ENCODE results near the gene ENO1. TPM values are rescaled to one million over a fixed set of nuclear protein-coding genes. Genes with fewer than 3 reads are reported as not detected.

The ENO1 gene
- total RNA-seq, 1 experiment from 2014 or later = 2,334 TPM

GRCh38 chr1:8814865-8815264 is 63.6 kb downstream of the ENO1 start:
- intact Hi-C loops (cut with micrococcal nuclease) = no loop called here
- ChIA-PET POLR2A (no interaction called here), RAD21 (ENCODE audit: low non-redundant PET in 1 of 2, low total read pairs in 2 of 2, uncharacterized antibody in 2 of 2, unreplicated experiment in 2 of 2) (interaction anchor here (1.2 to 1.8 kb wide), 2 partner anchors 34 kb away, joined by 3 to 8 read pairs; no protein-coding TSS in a partner anchor), CTCF (interaction anchor here (1.0 to 1.9 kb wide), 3 partner anchors 9 to 49 kb away, joined by 3 to 14 read pairs (median 10); no protein-coding TSS in a partner anchor)
- ATAC-seq (no peak), DNase-seq (ENCODE audit: low read depth, low spot score) (no peak)
- Histone ChIP-seq H3K27ac (ENCODE audit: low read depth, low read length) (no peak overlapping the region), H3K9me3 (ENCODE audit: control insufficient read depth in 1 of 2, insufficient read depth in 1 of 2, low read depth in 1 of 2, low read length in 2 of 2) (no peaks in the 10 kb centered on the region), H3K9ac (ENCODE audit: low read length) (no peak overlapping the region), H3K79me2 (ENCODE audit: insufficient read depth, low read length) (peaks cover 68% of the 10 kb centered on the region), H3K27me3 (ENCODE audit: insufficient read depth, low read length) (no peaks in the 10 kb centered on the region), H3K4me1 (ENCODE audit: control insufficient read depth in 1 of 2, insufficient read depth in 2 of 2, low read length in 2 of 2) (peaks cover 11 to 33% of the 10 kb centered on the region in 2 experiments; a peak in 3 of 4 replicates), H3K4me2 (ENCODE audit: low read length) (peak overlapping the region; percentile 17; the same call in 1 of the 2 replicates), H2AFZ (ENCODE audit: low read depth, low read length, poor library complexity, severe bottlenecking) (no peak overlapping the region), H4K20me1 (ENCODE audit: insufficient read depth) (no peaks in the 10 kb centered on the region), H3K4me3 (replicated peaks in 1 of 2; ENCODE audit: low read depth in 1 of 2, low read length in 2 of 2) (no peak overlapping the region), H3K9me2 (ENCODE audit: insufficient read depth) (no peaks in the 10 kb centered on the region), H3K36me3 (ENCODE audit: control insufficient read depth in 1 of 2, insufficient read depth in 2 of 2, low read length in 2 of 2) (no peaks in the 10 kb centered on the region)
- BruUV-seq (replicated peaks) = no TSS peak
- TF ChIP-seq FOSL1 (IDR thresholded peaks at IDR 0.05; ENCODE audit: low read depth) (no peak), YY1 (IDR thresholded peaks at IDR 0.05; ENCODE audit: extremely low read depth, insufficient replicate concordance, low read depth, low read length) (peak; percentile 39), ZBTB33 (IDR thresholded peaks at IDR 0.05; ENCODE audit: extremely low read depth, insufficient replicate concordance, low read length) (no peak), RAD21 (IDR thresholded peaks at IDR 0.05; ENCODE audit: low read depth) (peak; percentile 49), CBX3 (IDR thresholded peaks at IDR 0.05; ENCODE audit: low read depth) (no peak), CTCF (IDR thresholded peaks at IDR 0.05 in 2 of 3, conservative IDR thresholded peaks at IDR 0.05 in 1 of 3; ENCODE audit: borderline replicate concordance in 1 of 3, insufficient read depth in 1 of 3, low read depth in 2 of 3, low read length in 2 of 3) (peak; percentile 22 to 54 (median 44); a peak in 4 of 6 replicates), SRF (IDR thresholded peaks at IDR 0.05; ENCODE audit: low read depth) (no peak), JUND (IDR thresholded peaks at IDR 0.05) (no peak), POLR2A (IDR thresholded peaks at IDR 0.05; ENCODE audit: borderline replicate concordance, extremely low read depth, insufficient read depth, insufficient read length) (no peak), ELF1 (IDR thresholded peaks at IDR 0.05; ENCODE audit: borderline replicate concordance, low read depth) (no peak), EGR1 (IDR thresholded peaks at IDR 0.05; ENCODE audit: low read depth) (no peak), CEBPB (IDR thresholded peaks at IDR 0.05; ENCODE audit: low read depth) (no peak)
- TF ChIP-seq, protein P1, sequence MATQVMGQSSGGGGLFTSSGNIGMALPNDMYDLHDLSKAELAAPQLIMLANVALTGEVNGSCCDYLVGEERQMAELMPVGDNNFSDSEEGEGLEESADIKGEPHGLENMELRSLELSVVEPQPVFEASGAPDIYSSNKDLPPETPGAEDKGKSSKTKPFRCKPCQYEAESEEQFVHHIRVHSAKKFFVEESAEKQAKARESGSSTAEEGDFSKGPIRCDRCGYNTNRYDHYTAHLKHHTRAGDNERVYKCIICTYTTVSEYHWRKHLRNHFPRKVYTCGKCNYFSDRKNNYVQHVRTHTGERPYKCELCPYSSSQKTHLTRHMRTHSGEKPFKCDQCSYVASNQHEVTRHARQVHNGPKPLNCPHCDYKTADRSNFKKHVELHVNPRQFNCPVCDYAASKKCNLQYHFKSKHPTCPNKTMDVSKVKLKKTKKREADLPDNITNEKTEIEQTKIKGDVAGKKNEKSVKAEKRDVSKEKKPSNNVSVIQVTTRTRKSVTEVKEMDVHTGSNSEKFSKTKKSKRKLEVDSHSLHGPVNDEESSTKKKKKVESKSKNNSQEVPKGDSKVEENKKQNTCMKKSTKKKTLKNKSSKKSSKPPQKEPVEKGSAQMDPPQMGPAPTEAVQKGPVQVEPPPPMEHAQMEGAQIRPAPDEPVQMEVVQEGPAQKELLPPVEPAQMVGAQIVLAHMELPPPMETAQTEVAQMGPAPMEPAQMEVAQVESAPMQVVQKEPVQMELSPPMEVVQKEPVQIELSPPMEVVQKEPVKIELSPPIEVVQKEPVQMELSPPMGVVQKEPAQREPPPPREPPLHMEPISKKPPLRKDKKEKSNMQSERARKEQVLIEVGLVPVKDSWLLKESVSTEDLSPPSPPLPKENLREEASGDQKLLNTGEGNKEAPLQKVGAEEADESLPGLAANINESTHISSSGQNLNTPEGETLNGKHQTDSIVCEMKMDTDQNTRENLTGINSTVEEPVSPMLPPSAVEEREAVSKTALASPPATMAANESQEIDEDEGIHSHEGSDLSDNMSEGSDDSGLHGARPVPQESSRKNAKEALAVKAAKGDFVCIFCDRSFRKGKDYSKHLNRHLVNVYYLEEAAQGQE (IDR thresholded peaks at IDR 0.05; ENCODE audit: low read depth) = no peak
- TF ChIP-seq, protein P2, sequence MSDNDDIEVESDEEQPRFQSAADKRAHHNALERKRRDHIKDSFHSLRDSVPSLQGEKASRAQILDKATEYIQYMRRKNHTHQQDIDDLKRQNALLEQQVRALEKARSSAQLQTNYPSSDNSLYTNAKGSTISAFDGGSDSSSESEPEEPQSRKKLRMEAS (IDR thresholded peaks at IDR 0.05) = peak; percentile 48

Data from HCT116 (cell line).